CD14-positive monocyte (primary cell): Measurements from ENCODE around the gene SLC38A2. TPM values are rescaled to one million over a fixed set of nuclear protein-coding genes. Genes with fewer than 3 reads are reported as not detected.
"Not testable (repeated sequence)": the region's sequence is repeated elsewhere in the genome, so short reads cannot be mapped to it uniquely, and the experiment has no call there.

Experiments
- DNase-seq, 3 donors: peaks; one replicate each; pipeline ENCODE4 v3.0.0-alpha.2; 2011 to 2022
- H2AFZ ChIP-seq: 2 replicates; pipeline ENCODE4 v1.6.0; 2012; ENCODE audit warnings: mild to moderate bottlenecking, low read depth, low read length, inconsistent platforms; ENCODE audit not compliant: insufficient read depth, poor library complexity, severe bottlenecking
- H3K27ac ChIP-seq, 2 donors: 1 replicate in 1 of 2; 2 replicates in 1 of 2; pipeline ENCODE4 v1.5.1; 2012 to 2013; ENCODE audit warnings: low read length in 2 of 2, control low read depth in 1 of 2, inconsistent platforms in 1 of 2, low read depth in 1 of 2, mild to moderate bottlenecking in 1 of 2
- H3K27me3 ChIP-seq, 2 donors: one replicate each; pipeline versions ENCODE4 v1.6.0 to v1.6.1; 2011 to 2013; ENCODE audit warnings: low read length in 2 of 2; ENCODE audit not compliant: control insufficient read depth in 2 of 2, insufficient read depth in 2 of 2
- H3K36me3 ChIP-seq, 2 donors: replicated peaks in 1 of 2; 1 replicate in 1 of 2; 2 replicates in 1 of 2; pipeline versions ENCODE4 v1.5.1 to v1.6.1; 2012 to 2013; ENCODE audit warnings: low read length in 2 of 2, control low read depth in 1 of 2, inconsistent platforms in 1 of 2, mild to moderate bottlenecking in 1 of 2; ENCODE audit not compliant: insufficient read depth in 2 of 2, control insufficient read depth in 1 of 2
- H3K4me1 ChIP-seq, 2 donors: 1 replicate in 1 of 2; 2 replicates in 1 of 2; pipeline versions ENCODE4 v1.5.1 to v1.6.1; 2012 to 2013; ENCODE audit warnings: low read length in 2 of 2, control low read depth in 1 of 2, inconsistent platforms in 1 of 2, mild to moderate bottlenecking in 1 of 2, moderate library complexity in 1 of 2; ENCODE audit not compliant: insufficient read depth in 2 of 2, control insufficient read depth in 1 of 2
- H3K4me2 ChIP-seq: replicated peaks from 2 replicates; pipeline ENCODE3; 2012; ENCODE audit warnings: low read length, moderate library complexity, mild to moderate bottlenecking; ENCODE audit not compliant: poor library complexity, severe bottlenecking; ENCODE audit errors: extremely low read depth
- H3K4me3 ChIP-seq, 3 experiments: fragments of 200-600 bp in 1 of 3; sonication (generic) in 1 of 3; replicated peaks in 1 of 3; 1 replicate in 2 of 3; 2 replicates in 1 of 3; pipeline ENCODE4 v1.5.1; 2011 to 2013; ENCODE audit warnings: low read length in 3 of 3, mild to moderate bottlenecking in 3 of 3, control low read depth in 2 of 3, low read depth in 2 of 3, inconsistent platforms in 1 of 3, moderate library complexity in 1 of 3
- H3K79me2 ChIP-seq: 2 replicates; pipeline ENCODE4 v1.6.0; 2012; ENCODE audit warnings: mild to moderate bottlenecking, control low read depth, inconsistent platforms, low read length, moderate library complexity; ENCODE audit not compliant: insufficient read depth
- H3K9ac ChIP-seq: 2 replicates; pipeline ENCODE4 v1.6.0; 2017; ENCODE audit warnings: low read length, mild to moderate bottlenecking; ENCODE audit not compliant: insufficient read depth, poor library complexity, severe bottlenecking
- H3K9me3 ChIP-seq, 2 donors: replicated peaks in 1 of 2; 1 replicate in 1 of 2; 2 replicates in 1 of 2; pipeline versions ENCODE4 v1.5.1 to v1.6.1; 2012 to 2013; ENCODE audit warnings: low read length in 2 of 2, control low read depth in 1 of 2; ENCODE audit not compliant: control insufficient read depth in 1 of 2, insufficient read depth in 1 of 2
- H4K20me1 ChIP-seq: 2 replicates; pipeline ENCODE4 v1.6.0; 2012; ENCODE audit warnings: mild to moderate bottlenecking, low read length, control low read depth, moderate library complexity; ENCODE audit not compliant: insufficient read depth
- H3K27ac Mint-ChIP-seq, 7 donors: one replicate each; pipeline ENCODE4 v1.8.0; 2020; ENCODE audit warnings: mild to moderate bottlenecking in 7 of 7, mixed read lengths in 7 of 7, moderate library complexity in 6 of 7, inconsistent platforms in 2 of 7
- H3K27me3 Mint-ChIP-seq, 3 donors: one replicate each; pipeline ENCODE4 v1.8.0; 2021 to 2022; ENCODE audit warnings: low read depth in 3 of 3, mild to moderate bottlenecking in 3 of 3, mixed read lengths in 3 of 3, moderate library complexity in 3 of 3, inconsistent platforms in 1 of 3
- H3K36me3 Mint-ChIP-seq, 2 donors: one replicate each; pipeline ENCODE4 v1.8.0; 2020; ENCODE audit warnings: mixed read lengths in 2 of 2, inconsistent platforms in 1 of 2, mild to moderate bottlenecking in 1 of 2
- H3K4me1 Mint-ChIP-seq: one replicate; pipeline ENCODE4 v1.8.0; 2020; ENCODE audit warnings: mild to moderate bottlenecking, mixed read lengths
- H3K4me3 Mint-ChIP-seq, 2 donors: one replicate each; pipeline ENCODE4 v1.8.0; 2020; ENCODE audit warnings: mild to moderate bottlenecking in 2 of 2, mixed read lengths in 2 of 2, moderate library complexity in 1 of 2
- H3K9me3 Mint-ChIP-seq, 7 donors: one replicate each; pipeline ENCODE4 v1.8.0; 2020 to 2022; ENCODE audit warnings: mixed read lengths in 7 of 7, mild to moderate bottlenecking in 6 of 7, moderate library complexity in 6 of 7, inconsistent platforms in 2 of 7
- WGBS: methylation state at CpG from one replicate; pipeline ENCODE4 v1.1.5; 2013; ENCODE audit warnings: missing lambda C conversion rate; ENCODE audit not compliant: insufficient coverage; 5-methylcytosine and 5-hydroxymethylcytosine counted together
- intact Hi-C, 2 donors: fragments of 100-400 bp; cut with micrococcal nuclease; formaldehyde crosslinking; loops; one replicate each; pipeline versions ENCODE4 v1.15.0 to v1.15.1; 2023
- polyA plus RNA-seq, 3 donors: library from polyadenylated mRNA; depleted of rRNA in 1 of 3; unstranded in 2 of 3; stranded (reverse) in 1 of 3; fragments of 300-500 nt in 2 of 3; fragments of >200 nt in 1 of 3; fragmentation: Illumina TruSeq in 2 of 3; gene quantifications; 1 replicate in 2 of 3; 2 replicates in 1 of 3; pipeline ENCODE4 v1.2.3, GENCODE V29; 2012 to 2021
- TF ChIP-seq, protein P1 (sequence below): fragments of 200-600 bp; IDR thresholded peaks from one replicate; pipeline ENCODE4 v1.8.0; 2022; ENCODE audit warnings: antibody characterized with exemption, mild to moderate bottlenecking

The SLC38A2 gene
- polyA plus RNA-seq, 3 donors: 33.8 to 116 (median 48.7) TPM

DNA sequence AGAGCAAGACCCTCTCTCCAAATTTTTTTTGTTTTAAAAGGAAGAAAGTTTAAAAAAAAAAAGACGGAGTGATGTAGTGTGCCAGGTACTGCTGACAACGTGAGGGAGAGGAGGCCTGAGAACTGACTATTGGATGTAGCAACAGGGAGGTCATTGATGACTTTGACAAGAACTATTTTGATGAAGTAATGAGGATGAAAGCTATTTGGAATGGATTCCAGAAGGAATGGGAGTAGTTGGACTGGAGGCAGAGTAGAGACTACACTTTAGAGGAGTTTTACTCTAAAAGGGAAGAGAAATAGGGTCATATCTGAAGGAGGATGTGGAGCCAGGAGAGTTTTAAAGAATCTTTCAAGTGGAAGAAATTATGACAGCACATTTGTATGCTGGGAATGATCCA lies 27.8 kb upstream of the SLC38A2 start:
- Histone ChIP-seq H3K4me2 (no peak overlapping the region), H3K9ac (no peak overlapping the region), H3K9me3 (no peaks in the 10 kb centered on the region), H3K4me1 (peaks cover 0 to 7% of the 10 kb centered on the region in 2 donors), H3K79me2 (no peaks in the 10 kb centered on the region), H4K20me1 (no peaks in the 10 kb centered on the region), H3K36me3 (no peaks in the 10 kb centered on the region), H3K27ac (no peak overlapping the region), H3K4me3 (no peak overlapping the region), H2AFZ (no peak overlapping the region), H3K27me3 (no peaks in the 10 kb centered on the region)
- DNase-seq: no peak
- H3K36me3 Mint-ChIP-seq: peaks cover 0 to 4% of the 10 kb centered on the region in 2 donors
- peaks cover 0 to 6% (median 0%) of the 10 kb centered on the region in 7 donors for H3K9me3 Mint-ChIP-seq
- H3K27ac Mint-ChIP-seq: peak overlapping the region in 1 of 7 donors; percentile 16
- WGBS: 100% methylated on average over 2 of the region's 2 CpGs
- H3K27me3 Mint-ChIP-seq: no peaks in the 10 kb centered on the region
- intact Hi-C loops: no loop called here
- TF ChIP-seq, protein P1, sequence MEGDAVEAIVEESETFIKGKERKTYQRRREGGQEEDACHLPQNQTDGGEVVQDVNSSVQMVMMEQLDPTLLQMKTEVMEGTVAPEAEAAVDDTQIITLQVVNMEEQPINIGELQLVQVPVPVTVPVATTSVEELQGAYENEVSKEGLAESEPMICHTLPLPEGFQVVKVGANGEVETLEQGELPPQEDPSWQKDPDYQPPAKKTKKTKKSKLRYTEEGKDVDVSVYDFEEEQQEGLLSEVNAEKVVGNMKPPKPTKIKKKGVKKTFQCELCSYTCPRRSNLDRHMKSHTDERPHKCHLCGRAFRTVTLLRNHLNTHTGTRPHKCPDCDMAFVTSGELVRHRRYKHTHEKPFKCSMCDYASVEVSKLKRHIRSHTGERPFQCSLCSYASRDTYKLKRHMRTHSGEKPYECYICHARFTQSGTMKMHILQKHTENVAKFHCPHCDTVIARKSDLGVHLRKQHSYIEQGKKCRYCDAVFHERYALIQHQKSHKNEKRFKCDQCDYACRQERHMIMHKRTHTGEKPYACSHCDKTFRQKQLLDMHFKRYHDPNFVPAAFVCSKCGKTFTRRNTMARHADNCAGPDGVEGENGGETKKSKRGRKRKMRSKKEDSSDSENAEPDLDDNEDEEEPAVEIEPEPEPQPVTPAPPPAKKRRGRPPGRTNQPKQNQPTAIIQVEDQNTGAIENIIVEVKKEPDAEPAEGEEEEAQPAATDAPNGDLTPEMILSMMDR: no peak
- peaks cover 14% of the 10 kb centered on the region for H3K4me1 Mint-ChIP-seq
- no peak overlapping the region for H3K4me3 Mint-ChIP-seq

DNA sequence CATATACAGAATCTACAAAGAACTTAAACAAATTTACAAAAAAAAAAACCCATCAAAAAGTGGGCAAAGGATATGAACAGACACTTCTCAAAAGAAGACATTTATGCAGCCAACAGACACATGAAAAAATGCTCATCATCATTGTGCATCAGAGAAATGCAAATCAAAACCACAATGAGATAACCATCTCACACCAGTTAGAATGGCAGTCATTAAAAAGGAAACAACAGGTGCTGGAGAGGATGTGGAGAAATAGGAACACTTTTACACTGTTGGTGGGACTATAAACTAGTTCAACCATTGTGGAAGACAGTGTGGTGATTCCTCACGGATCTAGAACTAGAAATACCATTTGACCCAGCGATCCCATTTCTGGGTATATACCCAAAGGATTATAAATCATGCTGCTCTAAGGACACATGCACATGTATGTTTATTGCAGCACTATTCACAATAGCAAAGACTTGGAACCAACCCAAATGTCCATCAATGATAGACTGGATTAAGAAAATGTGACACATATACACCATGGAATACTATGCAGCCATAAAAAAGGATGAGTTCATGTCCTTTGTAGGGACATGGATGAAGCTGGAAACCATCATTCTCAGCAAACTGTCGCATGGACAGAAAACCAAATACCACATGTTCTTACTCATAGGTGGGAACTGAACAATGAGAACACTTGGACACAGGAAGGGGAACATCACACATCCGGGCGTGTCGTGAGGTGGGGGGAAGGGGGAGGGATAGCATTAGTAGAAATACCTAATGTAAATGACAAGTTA lies 27.1 kb upstream of the SLC38A2 start:
- no CpG with 5 or more reads among the region's 6 CpGs for WGBS
- H3K9me3 ChIP-seq, H3K4me1 ChIP-seq, H3K9ac ChIP-seq, H3K27me3 Mint-ChIP-seq, H3K4me3 ChIP-seq, H4K20me1 ChIP-seq, H3K4me2 ChIP-seq, H3K79me2 ChIP-seq, H3K36me3 ChIP-seq, H3K27me3 ChIP-seq, H3K9me3 Mint-ChIP-seq, DNase-seq, H3K4me3 Mint-ChIP-seq, H3K36me3 Mint-ChIP-seq, intact Hi-C loops, H3K27ac ChIP-seq, H3K27ac Mint-ChIP-seq, H2AFZ ChIP-seq: not testable (repeated sequence)
- peaks cover 14% of the 10 kb centered on the region for H3K4me1 Mint-ChIP-seq
